Measurements from ENCODE around the gene AGO3.
"Not testable (repeated sequence)": the region's sequence is repeated elsewhere in the genome, so short reads cannot be mapped to it uniquely, and the experiment has no call there.

Gene AGO3

GRCh38 chr1:35924838-35925237 is 6.1 kb upstream of the AGO3 start:
- DNase-seq (ENCODE audit: low read depth, low spot score): no peak

GRCh38 chr1:35925741-35926140 is 5.2 kb upstream of the AGO3 start:
- no peak for DNase-seq (ENCODE audit: low read depth, low spot score)

GRCh38 chr1:35927472-35927871 is 3.4 kb upstream of the AGO3 start:
- no peak for DNase-seq (ENCODE audit: low read depth, low spot score)

GRCh38 chr1:35929730-35930592 is 944 bp upstream of the AGO3 start:
- no peak for DNase-seq (ENCODE audit: low read depth, low spot score)

- DNase-seq (ENCODE audit: low read depth, low spot score): no peak
Observed at GRCh38 chr1:35931446-35932157, 697 bp downstream of the AGO3 start.

- DNase-seq (ENCODE audit: low read depth, low spot score): no peak
Observed at GRCh38 chr1:35932158-35932636, 1.3 kb downstream of the AGO3 start.

GRCh38 chr1:35932941-35933340 is 2.0 kb downstream of the AGO3 start:
- DNase-seq (ENCODE audit: low read depth, low spot score): no peak

- DNase-seq (ENCODE audit: low read depth, low spot score): no peak
Observed at GRCh38 chr1:35935442-35936388, 4.8 kb downstream of the AGO3 start.

- DNase-seq (ENCODE audit: low read depth, low spot score): no peak
Observed at GRCh38 chr1:35936838-35937237, 5.9 kb downstream of the AGO3 start.

- DNase-seq (ENCODE audit: low read depth, low spot score): no peak
Observed at GRCh38 chr1:35939484-35939883, 8.6 kb downstream of the AGO3 start.

- no peak for DNase-seq (ENCODE audit: low read depth, low spot score)
Observed at GRCh38 chr1:35945327-35945726, 14.4 kb downstream of the AGO3 start.

- DNase-seq (ENCODE audit: low read depth, low spot score): no peak
Observed at GRCh38 chr1:35947547-35947946, 16.6 kb downstream of the AGO3 start.

- DNase-seq (ENCODE audit: low read depth, low spot score): no peak
Observed at GRCh38 chr1:35958558-35958957, 27.7 kb downstream of the AGO3 start.

GRCh38 chr1:35959304-35959703 is 28.4 kb downstream of the AGO3 start:
- DNase-seq (ENCODE audit: low read depth, low spot score): no peak

GRCh38 chr1:35962952-35963351 is 32.0 kb downstream of the AGO3 start:
- DNase-seq (ENCODE audit: low read depth, low spot score): no peak

- not testable (repeated sequence) for DNase-seq (ENCODE audit: low read depth, low spot score)
Observed at GRCh38 chr1:35964277-35964676, 33.4 kb downstream of the AGO3 start.

GRCh38 chr1:35968396-35968795 is 37.5 kb downstream of the AGO3 start:
- DNase-seq (ENCODE audit: low read depth, low spot score): no peak

- no peak for DNase-seq (ENCODE audit: low read depth, low spot score)
Observed at GRCh38 chr1:35971601-35972000, 40.7 kb downstream of the AGO3 start.

- DNase-seq (ENCODE audit: low read depth, low spot score): not testable (repeated sequence)
Observed at GRCh38 chr1:35972631-35973030, 41.7 kb downstream of the AGO3 start.

GRCh38 chr1:35980090-35980489 is 49.2 kb downstream of the AGO3 start:
- no peak for DNase-seq (ENCODE audit: low read depth, low spot score)

- no peak for DNase-seq (ENCODE audit: low read depth, low spot score)
Observed at GRCh38 chr1:35988237-35988636, 57.3 kb downstream of the AGO3 start.
